Heart right ventricle (tissue), 16 donors: ENCODE measurements around the gene RSPO3. TPM values are rescaled to one million over a fixed set of nuclear protein-coding genes. Genes with fewer than 3 reads are reported as not detected.

Experiments
- ATAC-seq, 8 donors: fragments of 200-7000 bp; cut with Tn5 transposase; one replicate each; pipeline ENCODE4 v1.9.1; 2020; ENCODE audit warnings: mild to moderate bottlenecking in 8 of 8, moderate library complexity in 8 of 8, moderate number of reproducible peaks in 1 of 8
- DNase-seq, 2 donors: peaks; one replicate each; pipeline ENCODE4 v3.0.0-alpha.2; 2020
- H3K27ac ChIP-seq, 10 donors: fragments of 200-600 bp; sonication (generic) in 2 of 10; one replicate each; pipeline versions ENCODE4 v1.5.0 to v1.8.0; 2020 to 2022; ENCODE audit warnings: mild to moderate bottlenecking in 3 of 10
- H3K27me3 ChIP-seq, 7 donors: fragments of 200-600 bp; one replicate each; pipeline ENCODE4 v1.8.0; 2021 to 2022; ENCODE audit warnings: mild to moderate bottlenecking in 2 of 7
- H3K36me3 ChIP-seq, 9 donors: fragments of 200-600 bp; sonication (generic) in 1 of 9; one replicate each; pipeline versions ENCODE4 v1.5.0 to v1.8.0; 2020 to 2022; ENCODE audit warnings: mild to moderate bottlenecking in 2 of 9
- H3K4me1 ChIP-seq, 9 donors: fragments of 200-600 bp; sonication (generic) in 1 of 9; one replicate each; pipeline versions ENCODE4 v1.5.0 to v1.8.0; 2020 to 2022; ENCODE audit warnings: mild to moderate bottlenecking in 4 of 9
- H3K4me3 ChIP-seq, 10 donors: fragments of 200-600 bp; sonication (generic) in 2 of 10; one replicate each; pipeline versions ENCODE4 v1.5.0 to v1.8.0; 2020 to 2022; ENCODE audit warnings: mild to moderate bottlenecking in 7 of 10, moderate library complexity in 2 of 10
- H3K9me3 ChIP-seq, 11 donors: fragments of 200-600 bp in 10 of 11; sonication (generic) in 2 of 11; one replicate each; pipeline versions ENCODE4 v1.5.0 to v1.8.0; 2013 to 2022; ENCODE audit warnings: mild to moderate bottlenecking in 2 of 11, control low read depth in 1 of 11, moderate library complexity in 1 of 11
- WGBS, 2 donors: extraction: QIAGEN DNeasy Blood & Tissue Kit; methylation state at CpG; one replicate each; pipeline ENCODE4 v1.1.7; 2013; ENCODE audit warnings: inconsistent platforms in 1 of 2; 5-methylcytosine and 5-hydroxymethylcytosine counted together
- intact Hi-C, 10 donors: fragments of 100-400 bp; cut with DNase I; formaldehyde crosslinking; loops; one replicate each; pipeline versions ENCODE4 v1.11.1 to v1.14.2; 2022
- polyA plus RNA-seq, 2 donors: library from polyadenylated mRNA; stranded (reverse); fragments of 200-250 nt; gene quantifications; one replicate each; pipeline ENCODE4 v1.2.3, GENCODE V29; 2013
- total RNA-seq, 10 donors: library from RNA; stranded (reverse); fragmentation: NEBNext Ultra II Directional in 3 of 10; extraction: Animal tissue kit (Norgen Biotek cat#: 25700) in 3 of 10; gene quantifications; one replicate each; pipeline versions ENCODE4 v1.2.1 to v1.2.4, GENCODE V29; 2021 to 2023
- TF ChIP-seq, protein P1 (sequence below), 9 donors: fragments of 200-600 bp; sonication (generic) in 2 of 9; IDR thresholded peaks; one replicate each; pipeline versions ENCODE4 v1.5.0 to v1.8.0; 2021 to 2022; ENCODE audit warnings: antibody characterized with exemption in 9 of 9, mild to moderate bottlenecking in 5 of 9, moderate library complexity in 1 of 9
- donor health status: Arrhythmogenic right ventricular cardiomyopathy.
- donor health status: ischemic (EF 13 %, LVEDD 7.1; RV severe dilation, severe dysfunction).
- donor health status: healthy with polysubstance abuse.
- donor health status: DM: no; HTN: yes; CAD: no.
- donor health status: DM: no; HTN: no; CAD: no.
- donor health status: ischemic (EF 25% LVEDD 6.9; RV normal size, moderate dysfunction).
- donor health status: ischemic (EF 25% LVEDD 5.7; RV mildly dilated, moderate dysfunction).
- donor health status: healthy.
- donor health status: DM: yes; HTN: yes; CAD: no.
- donor health status: Ischemic cardiomyopathy.
- donor health status: ischemic (EF 35%, LVEDD 5.7; RV mildly dilated, moderate dysfunction).
- donor health status: nonischemic (EF 11% LVEDD 7.7; RV severe dilation, severe dysfunction).
- donor health status: DM: yes; HTN: yes; CAD: no.
- donor health status: PGD.
- donor health status: ischemic (EF 29% LVEDD 5.4; RV normal size, mild dysfunction).
- donor health status: nonischemic (EF 23%, LVEDD 6.1; RV moderate dilation, normal function).

Gene RSPO3
- total and polyA plus RNA-seq, 12 donors: 0.20 to 0.73 (median 0.37) TPM; not detected in 1

DNA sequence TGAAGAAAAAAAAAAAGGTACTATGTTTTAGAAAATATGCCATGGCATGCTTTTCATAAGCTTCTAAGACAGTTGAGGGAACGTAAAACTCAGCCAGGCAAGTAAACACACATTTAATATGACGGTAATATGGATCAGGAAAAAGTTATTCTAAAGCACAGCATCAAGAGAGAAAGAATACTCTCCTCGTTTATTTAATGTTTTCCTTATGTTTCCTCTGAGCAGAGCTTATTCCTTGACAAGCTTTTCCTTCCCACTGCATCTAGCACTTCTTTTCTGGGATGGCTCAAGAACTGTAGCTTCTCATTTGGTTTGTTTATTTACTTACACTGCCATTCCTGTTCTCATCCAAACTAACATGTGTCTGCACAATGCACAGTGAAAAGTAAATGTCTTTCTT is 2.7 kb upstream of the RSPO3 start:
- Histone ChIP-seq H3K36me3 (no peaks in the 10 kb centered on the region), H3K4me1 (peaks cover 0 to 28% (median 20%) of the 10 kb centered on the region in 9 donors), H3K4me3 (no peak overlapping the region), H3K27ac (no peak overlapping the region), H3K27me3 (peaks cover 7 to 60% (median 32%) of the 10 kb centered on the region in 7 donors), H3K9me3 (no peaks in the 10 kb centered on the region)
- no peak for ATAC-seq
- WGBS, 2 donors: 53 to 60% methylated on average over 3 of the region's 3 CpGs
- intact Hi-C loops: loop anchor here in 3 of 10 donors (5.0 kb wide), 3 partner anchors 308 to 1622 kb away; no protein-coding TSS in a partner anchor
- TF ChIP-seq, protein P1, sequence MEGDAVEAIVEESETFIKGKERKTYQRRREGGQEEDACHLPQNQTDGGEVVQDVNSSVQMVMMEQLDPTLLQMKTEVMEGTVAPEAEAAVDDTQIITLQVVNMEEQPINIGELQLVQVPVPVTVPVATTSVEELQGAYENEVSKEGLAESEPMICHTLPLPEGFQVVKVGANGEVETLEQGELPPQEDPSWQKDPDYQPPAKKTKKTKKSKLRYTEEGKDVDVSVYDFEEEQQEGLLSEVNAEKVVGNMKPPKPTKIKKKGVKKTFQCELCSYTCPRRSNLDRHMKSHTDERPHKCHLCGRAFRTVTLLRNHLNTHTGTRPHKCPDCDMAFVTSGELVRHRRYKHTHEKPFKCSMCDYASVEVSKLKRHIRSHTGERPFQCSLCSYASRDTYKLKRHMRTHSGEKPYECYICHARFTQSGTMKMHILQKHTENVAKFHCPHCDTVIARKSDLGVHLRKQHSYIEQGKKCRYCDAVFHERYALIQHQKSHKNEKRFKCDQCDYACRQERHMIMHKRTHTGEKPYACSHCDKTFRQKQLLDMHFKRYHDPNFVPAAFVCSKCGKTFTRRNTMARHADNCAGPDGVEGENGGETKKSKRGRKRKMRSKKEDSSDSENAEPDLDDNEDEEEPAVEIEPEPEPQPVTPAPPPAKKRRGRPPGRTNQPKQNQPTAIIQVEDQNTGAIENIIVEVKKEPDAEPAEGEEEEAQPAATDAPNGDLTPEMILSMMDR (IDR thresholded peaks at IDR 0.05): no peak
- DNase-seq: no peak

DNA sequence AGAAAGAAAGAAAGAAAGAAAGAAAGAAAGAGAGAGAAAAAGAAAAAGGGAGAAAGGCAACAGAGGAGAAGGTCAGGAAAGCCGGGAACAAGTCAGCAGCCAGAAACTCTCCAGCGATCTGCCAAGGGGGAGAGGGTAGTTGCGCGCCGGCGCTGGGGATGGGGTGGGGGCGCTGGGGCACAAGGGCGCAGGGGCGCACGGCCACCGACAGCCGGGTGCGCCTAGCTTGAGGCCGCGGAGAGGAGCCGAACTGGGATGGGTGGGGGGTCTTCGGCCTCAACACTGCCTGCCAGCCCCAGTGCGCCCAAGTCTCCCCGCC is 533 bp upstream of the RSPO3 start:
- no peak overlapping the region for H3K27ac ChIP-seq
- H3K27me3 ChIP-seq: peaks cover 10 to 82% (median 48%) of the 10 kb centered on the region in 7 donors
- TF ChIP-seq, protein P1 (IDR thresholded peaks at IDR 0.05): no peak
- 1% methylated on average over 19 of the region's 19 CpGs for WGBS, 2 donors
- no peaks in the 10 kb centered on the region for H3K36me3 ChIP-seq
- peaks cover 4 to 32% (median 26%) of the 10 kb centered on the region in 9 donors for H3K4me1 ChIP-seq
- intact Hi-C loops: loop anchor here in 3 of 10 donors (5.0 kb wide), 3 partner anchors 311 to 1619 kb away; no protein-coding TSS in a partner anchor
- H3K4me3 ChIP-seq: peak overlapping the region; percentile 21 to 60 (median 56)
- DNase-seq: no peak
- H3K9me3 ChIP-seq: no peaks in the 10 kb centered on the region
- no peak for ATAC-seq

DNA sequence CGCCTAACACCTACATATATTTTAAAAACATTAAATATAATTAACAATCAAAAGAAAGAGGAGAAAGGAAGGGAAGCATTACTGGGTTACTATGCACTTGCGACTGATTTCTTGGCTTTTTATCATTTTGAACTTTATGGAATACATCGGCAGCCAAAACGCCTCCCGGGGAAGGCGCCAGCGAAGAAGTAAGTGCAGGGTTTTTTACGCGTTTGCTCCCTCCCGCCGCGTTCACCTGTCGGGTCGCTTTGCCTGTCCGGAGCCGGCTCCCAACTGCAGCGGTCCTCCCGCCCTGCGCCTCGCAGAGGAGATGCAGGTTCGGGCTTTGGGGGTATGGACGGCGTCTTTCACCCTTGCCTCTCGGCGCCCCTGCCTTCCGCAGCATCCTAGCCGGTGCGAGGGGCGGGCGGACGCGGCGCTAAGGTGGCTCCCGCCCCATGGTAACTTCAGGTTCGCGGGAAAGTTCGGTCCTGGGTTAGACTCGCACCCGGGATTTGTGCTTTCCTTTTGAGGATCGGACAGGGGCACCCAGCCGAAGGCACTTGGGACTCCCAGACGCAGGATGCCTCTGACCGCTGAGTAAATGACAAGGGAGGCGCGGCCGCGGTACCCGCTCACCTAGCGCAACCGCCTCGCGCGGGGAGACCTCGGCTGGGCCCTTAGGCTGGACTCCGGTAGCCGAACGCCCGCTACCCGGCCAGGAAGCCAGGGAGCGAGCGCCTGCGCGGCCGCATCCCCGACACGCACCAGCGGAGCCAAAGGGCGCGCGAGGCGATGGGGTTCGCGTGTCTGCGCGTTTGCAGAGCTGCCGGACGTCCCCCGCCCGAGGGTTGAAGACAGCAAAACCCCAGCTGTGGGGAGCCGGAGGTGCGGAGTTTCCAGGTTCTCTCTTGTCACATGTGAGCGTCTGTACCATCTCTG is 891 bp downstream of the RSPO3 start:
- no peak overlapping the region for H3K27ac ChIP-seq
- no peaks in the 10 kb centered on the region for H3K9me3 ChIP-seq
- no peaks in the 10 kb centered on the region for H3K36me3 ChIP-seq
- WGBS, 2 donors: 1% methylated on average over 82 of the region's 82 CpGs
- no peak for DNase-seq
- intact Hi-C loops: loop anchor here in 9 of 10 donors (2.0 to 10.0 kb wide), 8 partner anchors 312 to 1618 kb away; no protein-coding TSS in a partner anchor
- H3K4me3 ChIP-seq: peak overlapping the region; percentile 16 to 60 (median 56)
- H3K4me1 ChIP-seq: peaks cover 4 to 32% (median 26%) of the 10 kb centered on the region in 9 donors
- peaks cover 10 to 94% (median 60%) of the 10 kb centered on the region in 7 donors for H3K27me3 ChIP-seq
- ATAC-seq: peak in 4 of 8 donors; percentile 12 to 55 (median 18)
- TF ChIP-seq, protein P1 (IDR thresholded peaks at IDR 0.05): no peak

DNA sequence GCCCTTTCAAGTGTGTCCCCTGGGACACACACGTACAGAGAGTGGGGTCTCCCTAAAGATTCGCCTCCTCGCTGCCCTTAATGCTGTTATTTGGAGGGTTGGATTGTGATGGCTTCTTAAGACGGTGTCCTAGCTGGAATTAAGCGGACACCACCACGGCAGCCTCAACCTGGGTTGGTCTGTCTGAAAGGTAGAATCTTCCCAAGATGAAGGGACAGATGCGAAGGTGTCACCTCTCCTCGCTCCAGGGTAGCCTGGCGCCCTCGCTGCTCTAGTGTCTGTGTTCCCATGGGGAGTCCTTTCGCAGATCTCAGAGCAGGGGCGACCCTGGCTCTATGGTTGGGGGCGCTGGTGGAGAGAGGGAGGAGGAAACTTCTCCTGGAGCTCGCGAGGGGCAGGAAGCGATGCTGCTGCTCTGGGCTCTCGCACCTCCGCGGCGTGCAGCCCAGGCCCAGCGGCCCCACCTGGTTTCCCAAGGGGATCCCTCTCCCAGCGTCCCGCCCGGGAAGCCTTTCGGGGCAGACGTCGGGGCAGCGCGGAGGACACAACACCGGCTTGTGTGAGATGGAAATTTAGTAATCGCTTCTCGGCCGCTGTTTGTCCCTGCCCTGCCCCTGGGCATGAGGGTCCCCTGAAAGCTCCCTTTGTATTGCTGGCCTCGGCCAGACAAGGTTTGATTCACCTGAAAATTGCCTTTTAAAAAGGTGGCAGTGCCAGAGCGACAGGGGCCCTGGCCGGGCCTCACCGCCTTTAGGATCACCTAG is 1.7 kb downstream of the RSPO3 start:
- H3K4me1 ChIP-seq: peaks cover 4 to 31% (median 26%) of the 10 kb centered on the region in 9 donors
- TF ChIP-seq, protein P1 (IDR thresholded peaks at IDR 0.05): no peak
- H3K4me3 ChIP-seq: peak overlapping the region; percentile 16 to 60 (median 56)
- H3K27me3 ChIP-seq: peaks cover 10 to 96% (median 66%) of the 10 kb centered on the region in 7 donors
- WGBS, 2 donors: 2% methylated on average over 37 of the region's 37 CpGs
- intact Hi-C loops: loop anchor here in 9 of 10 donors (2.0 to 10.0 kb wide), 6 partner anchors 313 to 1125 kb away; no protein-coding TSS in a partner anchor
- DNase-seq (no peak), ATAC-seq (peak in 5 of 8 donors; percentile 9 to 38 (median 19))
- no peak overlapping the region for H3K27ac ChIP-seq
- H3K9me3 ChIP-seq: no peaks in the 10 kb centered on the region
- no peaks in the 10 kb centered on the region for H3K36me3 ChIP-seq
